H9 (cell line): ENCODE measurements around the gene PPP1R18. TPM values are rescaled to one million over a fixed set of nuclear protein-coding genes. Genes with fewer than 3 reads are reported as not detected.

Experiments used
- DNase-seq: peaks from one replicate; pipeline ENCODE4 v3.0.0-alpha.2; 2017
- H2AFZ ChIP-seq: one replicate; pipeline ENCODE4 v1.6.1; 2013; ENCODE audit warnings: mild to moderate bottlenecking, low read length, control low read depth, moderate library complexity
- H2AK5ac ChIP-seq: 2 replicates; pipeline ENCODE4 v1.6.1; 2013; ENCODE audit warnings: low read length, control low read depth, mixed read lengths; ENCODE audit not compliant: insufficient read length
- H2BK120ac ChIP-seq: one replicate; pipeline ENCODE4 v1.6.1; 2013; ENCODE audit warnings: low read depth, mild to moderate bottlenecking, low read length, control low read depth, inconsistent platforms; ENCODE audit not compliant: poor library complexity, severe bottlenecking
- H2BK12ac ChIP-seq: 2 replicates; pipeline ENCODE4 v1.6.1; 2013; ENCODE audit warnings: low read length, control low read depth, mixed read lengths, low read depth; ENCODE audit not compliant: insufficient read length
- H2BK15ac ChIP-seq: 2 replicates; pipeline ENCODE4 v1.6.1; 2013; ENCODE audit warnings: low read depth, low read length, control low read depth
- H2BK20ac ChIP-seq: one replicate; pipeline ENCODE4 v1.6.1; 2013; ENCODE audit warnings: low read depth, mild to moderate bottlenecking, low read length, control low read depth, inconsistent platforms; ENCODE audit not compliant: poor library complexity, severe bottlenecking
- H2BK5ac ChIP-seq: 2 replicates; pipeline ENCODE4 v1.6.1; 2013; ENCODE audit warnings: low read length, control low read depth, mixed read lengths; ENCODE audit not compliant: insufficient read length
- H3K14ac ChIP-seq: 2 replicates; pipeline ENCODE4 v1.6.1; 2013; ENCODE audit warnings: low read length, control low read depth; ENCODE audit not compliant: insufficient read depth
- H3K18ac ChIP-seq: 2 replicates; pipeline ENCODE4 v1.6.1; 2013; ENCODE audit warnings: low read depth, mild to moderate bottlenecking, mixed read lengths, low read length, control low read depth; ENCODE audit not compliant: insufficient read length
- H3K23ac ChIP-seq: 2 replicates; pipeline ENCODE4 v1.6.1; 2013; ENCODE audit warnings: low read length, control low read depth, mixed read lengths, low read depth; ENCODE audit not compliant: insufficient read length
- H3K23me2 ChIP-seq: 2 replicates; pipeline ENCODE4 v1.6.1; 2013; ENCODE audit warnings: low read depth, mild to moderate bottlenecking, mixed read lengths, low read length, control low read depth; ENCODE audit not compliant: insufficient read length, poor library complexity, severe bottlenecking
- H3K27ac ChIP-seq: 2 replicates; pipeline ENCODE4 v1.5.1; 2013; ENCODE audit warnings: low read length, control low read depth, mixed read lengths, low read depth; ENCODE audit not compliant: insufficient read length
- H3K27me3 ChIP-seq: 2 replicates; pipeline ENCODE4 v1.6.1; 2013; ENCODE audit warnings: low read length, control low read depth, inconsistent platforms; ENCODE audit not compliant: insufficient read depth
- H3K4ac ChIP-seq: 2 replicates; pipeline ENCODE4 v1.6.1; 2013; ENCODE audit warnings: low read depth, mild to moderate bottlenecking, control low read depth, inconsistent platforms, low read length, moderate library complexity
- H3K4me1 ChIP-seq: 2 replicates; pipeline ENCODE4 v1.6.1; 2013; ENCODE audit warnings: low read length, control low read depth, inconsistent platforms; ENCODE audit not compliant: insufficient read depth
- H3K4me2 ChIP-seq: 2 replicates; pipeline ENCODE4 v1.6.1; 2013; ENCODE audit warnings: low read length, control low read depth, mixed read lengths; ENCODE audit not compliant: insufficient read length, insufficient read depth
- H3K56ac ChIP-seq: 2 replicates; pipeline ENCODE4 v1.6.1; 2013; ENCODE audit warnings: low read depth, mild to moderate bottlenecking, mixed read lengths, low read length, control low read depth; ENCODE audit not compliant: insufficient read length
- H3K79me1 ChIP-seq: 2 replicates; pipeline ENCODE4 v1.6.1; 2013; ENCODE audit warnings: low read depth, mild to moderate bottlenecking, moderate library complexity, low read length, control low read depth, inconsistent platforms; ENCODE audit not compliant: insufficient read depth, poor library complexity, severe bottlenecking
- H3K79me2 ChIP-seq: 2 replicates; pipeline ENCODE4 v1.6.1; 2013; ENCODE audit warnings: low read length, control low read depth, inconsistent platforms; ENCODE audit not compliant: insufficient read depth
- H3K9ac ChIP-seq: 2 replicates; pipeline ENCODE4 v1.6.1; 2013; ENCODE audit warnings: low read length, control low read depth, mixed read lengths; ENCODE audit not compliant: insufficient read length; ENCODE audit errors: extremely low read depth
- H3K9me3 ChIP-seq: one replicate; pipeline ENCODE4 v1.6.1; 2013; ENCODE audit warnings: low read depth, low read length, inconsistent platforms; ENCODE audit not compliant: control insufficient read depth
- H3T11ph ChIP-seq: one replicate; pipeline ENCODE4 v1.6.1; 2013; ENCODE audit warnings: mild to moderate bottlenecking, low read length, control low read depth, inconsistent platforms
- H4K20me1 ChIP-seq: one replicate; pipeline ENCODE4 v1.6.1; 2013; ENCODE audit not compliant: control insufficient read depth, insufficient read length, insufficient read depth
- H4K5ac ChIP-seq: 2 replicates; pipeline ENCODE4 v1.6.1; 2013; ENCODE audit warnings: low read depth, mild to moderate bottlenecking, mixed read lengths, low read length, control low read depth; ENCODE audit not compliant: insufficient read length
- H4K8ac ChIP-seq: replicated peaks from 2 replicates; pipeline ENCODE4 v1.6.1; 2013; ENCODE audit warnings: low read length, control low read depth, mixed read lengths, low read depth; ENCODE audit not compliant: insufficient read length
- H4K91ac ChIP-seq: 2 replicates; pipeline ENCODE4 v1.6.1; 2013; ENCODE audit warnings: low read depth, mild to moderate bottlenecking, moderate library complexity, mixed read lengths, low read length, control low read depth; ENCODE audit not compliant: insufficient read length
- H3K27ac Mint-ChIP-seq, 3 experiments: 2 replicates in 2 of 3; 3 replicates in 1 of 3; pipeline ENCODE4 v1.8.0; 2020 to 2021; ENCODE audit warnings: mixed read lengths in 3 of 3, mild to moderate bottlenecking in 1 of 3, moderate library complexity in 1 of 3
- H3K27me3 Mint-ChIP-seq: 2 replicates; pipeline ENCODE4 v1.8.0; 2021; ENCODE audit warnings: low read depth, mild to moderate bottlenecking, moderate library complexity, mixed read lengths
- H3K36me3 Mint-ChIP-seq, 3 experiments: 2 replicates in 2 of 3; 3 replicates in 1 of 3; pipeline ENCODE4 v1.8.0; 2020 to 2021; ENCODE audit warnings: low read depth in 3 of 3, mixed read lengths in 3 of 3; ENCODE audit not compliant: insufficient read depth in 1 of 3
- H3K4me1 Mint-ChIP-seq, 2 experiments: 2 replicates each; pipeline ENCODE4 v1.8.0; 2020; ENCODE audit warnings: mixed read lengths in 2 of 2
- H3K4me3 Mint-ChIP-seq, 2 experiments: 2 replicates in 1 of 2; 3 replicates in 1 of 2; pipeline ENCODE4 v1.8.0; 2020 to 2021; ENCODE audit warnings: mild to moderate bottlenecking in 2 of 2, mixed read lengths in 2 of 2, moderate library complexity in 1 of 2
- H3K9me3 Mint-ChIP-seq, 2 experiments: 2 replicates in 1 of 2; 3 replicates in 1 of 2; pipeline ENCODE4 v1.8.0; 2020; ENCODE audit warnings: mild to moderate bottlenecking in 2 of 2, mixed read lengths in 2 of 2, moderate library complexity in 1 of 2
- CTCF ChIP-seq: fragments of 200-600 bp; sonication (generic); conservative IDR thresholded peaks from 3 replicates; pipeline ENCODE4 v1.8.0; 2021; ENCODE audit warnings: antibody characterized with exemption, mild to moderate bottlenecking
- WGBS: extraction: QIAGEN DNeasy Blood & Tissue Kit; methylation state at CpG from one replicate; pipeline ENCODE4 v1.1.7; 2013; ENCODE audit warnings: missing lambda C conversion rate, low lambda C conversion rate, mixed read lengths; ENCODE audit not compliant: insufficient read length; ENCODE audit errors: extremely low coverage; 5-methylcytosine and 5-hydroxymethylcytosine counted together
- total RNA-seq: library from RNA; stranded (reverse); gene quantifications from 2 replicates; pipeline ENCODE4 v1.2.1, GENCODE V29; 2021

Gene PPP1R18
- total RNA-seq, 1 experiment from 2014 or later: 28.0 TPM

- no peak overlapping the region for H4K5ac ChIP-seq
- Mint-ChIP-seq H3K4me3 (peak overlapping the region; percentile 84 to 88), H3K4me1 (peaks cover 33 to 35% of the 10 kb centered on the region in 2 experiments), H3K9me3 (no peaks in the 10 kb centered on the region), H3K27ac (peak overlapping the region in 1 of 3 experiments; percentile 23; a peak in 2 of 7 replicates), H3K36me3 (peaks cover 4 to 13% (median 7%) of the 10 kb centered on the region in 3 experiments; a peak in 5 of 7 replicates), H3K27me3 (no peaks in the 10 kb centered on the region; the same call in 1 of the 2 replicates)
- no peak overlapping the region for H2BK120ac ChIP-seq
- no peak overlapping the region for H2BK15ac ChIP-seq
- no peaks in the 10 kb centered on the region for H3K27me3 ChIP-seq
- H3T11ph ChIP-seq: no peak overlapping the region
- peak overlapping the region; percentile 89 for H3K4me2 ChIP-seq
- H3K23ac ChIP-seq: no peak overlapping the region
- no CpG with 5 or more reads among the region's 8 CpGs for WGBS
- H2AFZ ChIP-seq: no peak overlapping the region
- H3K4me1 ChIP-seq: peaks cover 3% of the 10 kb centered on the region; the same call in 1 of the 2 replicates
- no peak overlapping the region for H3K56ac ChIP-seq
- no peak overlapping the region for H2BK12ac ChIP-seq
- no peaks in the 10 kb centered on the region for H3K9me3 ChIP-seq
- H3K79me1 ChIP-seq: no peaks in the 10 kb centered on the region
- DNase-seq: no peak
- no peaks in the 10 kb centered on the region for H4K20me1 ChIP-seq
- no peak overlapping the region for H2AK5ac ChIP-seq
- H4K8ac ChIP-seq: no peak overlapping the region
- no peak overlapping the region for H3K27ac ChIP-seq
- TF ChIP-seq CTCF: no peak
- H3K14ac ChIP-seq: no peak overlapping the region
- H4K91ac ChIP-seq: no peak overlapping the region
- no peaks in the 10 kb centered on the region for H3K79me2 ChIP-seq
- no peak overlapping the region for H3K18ac ChIP-seq
- H2BK20ac ChIP-seq: no peak overlapping the region
- H3K9ac ChIP-seq: no peak overlapping the region
- H3K23me2 ChIP-seq: peaks cover 21% of the 10 kb centered on the region
- no peak overlapping the region for H3K4ac ChIP-seq
- H2BK5ac ChIP-seq: no peak overlapping the region
These were observed 4.9 kb upstream of the PPP1R18 start for GRCh38 chr6:30691208-30691847.
